HL-60 (cell line): ENCODE results near the gene ARNT2.

Experiments
- DNase-seq, 2 experiments: peaks; one replicate each; pipeline ENCODE4 v3.0.0-alpha.2; 2010 to 2020; ENCODE audit warnings: low read depth in 1 of 2, low spot score in 1 of 2
- H3K27ac ChIP-seq: fragments of 250-450 bp; sonication (Bioruptor Pico); replicated peaks from 2 replicates; pipeline ENCODE4 v1.5.1; 2020; ENCODE audit warnings: mild to moderate bottlenecking, moderate library complexity
- H3K27me3 ChIP-seq: fragments of 250-450 bp; sonication (Bioruptor Pico); 2 replicates; pipeline ENCODE4 v1.5.1; 2021; ENCODE audit warnings: mild to moderate bottlenecking, moderate library complexity; ENCODE audit not compliant: insufficient read depth, poor library complexity, severe bottlenecking
- H3K4me3 ChIP-seq: replicated peaks from 2 replicates; pipeline ENCODE4 v1.5.1; 2011; ENCODE audit warnings: mild to moderate bottlenecking, control low read depth, low read length; ENCODE audit not compliant: insufficient read depth
- CTCF ChIP-seq: IDR thresholded peaks from one replicate; pipeline ENCODE4 v1.5.1; 2011; ENCODE audit warnings: low read length, control low read depth, inconsistent platforms; ENCODE audit not compliant: insufficient read depth
- GABPA ChIP-seq: IDR thresholded peaks from 2 replicates; pipeline ENCODE4 v1.6.1; 2012; ENCODE audit warnings: low read depth
- POLR2AphosphoS5 ChIP-seq: IDR thresholded peaks from 2 replicates; pipeline ENCODE4 v1.6.1; 2012; ENCODE audit warnings: low read depth
- REST ChIP-seq: IDR thresholded peaks from 2 replicates; pipeline ENCODE4 v1.6.1; 2012; ENCODE audit warnings: low read depth; ENCODE audit not compliant: insufficient replicate concordance
- SPI1 ChIP-seq: IDR thresholded peaks from 2 replicates; pipeline ENCODE4 v1.6.1; 2012; ENCODE audit warnings: low read depth, mild to moderate bottlenecking, borderline replicate concordance

ARNT2 gene

GRCh38 chr15:80605591-80606150 lies 201.5 kb downstream of the ARNT2 start:
- no peak for TF ChIP-seq CTCF
- no peak for TF ChIP-seq REST
- no peak for TF ChIP-seq GABPA
- no peak for TF ChIP-seq POLR2AphosphoS5
- no peak for TF ChIP-seq SPI1
- no peak for DNase-seq
- H3K4me3 ChIP-seq, result no peak overlapping the region
- H3K27ac ChIP-seq, result no peak overlapping the region
- peaks cover 2% of the 10 kb centered on the region for H3K27me3 ChIP-seq

- DNase-seq, result no peak
- peaks cover 2% of the 10 kb centered on the region for H3K27me3 ChIP-seq
- no peak overlapping the region for H3K4me3 ChIP-seq
- H3K27ac ChIP-seq, result no peak overlapping the region
- no peak for TF ChIP-seq SPI1
Observed at GRCh38 chr15:80606511-80607071, 202.4 kb downstream of the ARNT2 start.

- TF ChIP-seq SPI1, result no peak
- no peak for TF ChIP-seq POLR2AphosphoS5
- no peak for TF ChIP-seq GABPA
- no peak overlapping the region for H3K27ac ChIP-seq
- H3K27me3 ChIP-seq, result peaks cover 2% of the 10 kb centered on the region
Observed at GRCh38 chr15:80607287-80607980, 203.3 kb downstream of the ARNT2 start.

GRCh38 chr15:80608688-80609087 lies 204.5 kb downstream of the ARNT2 start:
- peaks cover 2% of the 10 kb centered on the region for H3K27me3 ChIP-seq
- no peak overlapping the region for H3K4me3 ChIP-seq
- no peak for DNase-seq
- TF ChIP-seq SPI1 (no peak), POLR2AphosphoS5 (no peak), GABPA (no peak), REST (no peak), CTCF (no peak)
- no peak overlapping the region for H3K27ac ChIP-seq

More at GRCh38 chr15:80607287-80607980, 203.3 kb downstream of the ARNT2 start:
- no peak overlapping the region for H3K4me3 ChIP-seq
- DNase-seq, result no peak
